ENCODE measurements around the gene RIMBP2. TPM values are rescaled to one million over a fixed set of nuclear protein-coding genes. Genes with fewer than 3 reads are reported as not detected.

Gene RIMBP2
- total RNA-seq, 1 donor from 2014 or later = not detected

DNA sequence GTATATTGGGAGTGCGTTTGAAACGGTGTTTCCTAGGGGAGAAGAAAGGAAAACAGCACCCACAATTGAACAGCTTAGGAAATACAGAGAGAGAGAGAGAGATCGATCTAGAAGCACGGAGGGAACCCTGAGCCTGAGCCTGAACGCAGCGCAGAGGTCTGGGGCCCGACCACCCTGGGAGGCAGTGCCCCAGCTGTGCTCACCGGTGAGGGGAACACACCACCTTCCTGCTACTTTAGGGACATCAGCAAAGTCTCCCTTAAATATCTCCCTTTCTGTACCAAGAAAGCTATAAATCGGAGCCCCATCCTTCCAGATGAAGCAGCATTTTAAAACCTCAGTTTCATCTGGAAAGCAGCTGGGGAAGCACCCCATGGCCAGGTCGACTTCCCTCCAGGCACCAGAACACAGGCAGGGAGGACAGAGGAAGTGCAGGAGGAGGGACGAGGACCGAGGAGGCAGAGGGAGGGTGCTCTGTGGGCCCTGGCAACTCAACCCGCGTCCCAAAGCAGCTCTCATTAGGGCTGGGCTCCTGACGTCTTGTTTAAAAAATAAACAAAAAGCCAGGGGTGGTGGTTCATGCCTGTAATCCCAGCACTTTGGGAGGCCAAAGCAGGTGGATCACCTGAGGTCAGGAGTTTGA is 12.2 kb downstream of the RIMBP2 start:
- Histone ChIP-seq H3K4me1 (no peaks in the 10 kb centered on the region), H3K27ac (replicated peaks) (no peak overlapping the region), H3K27me3 (ENCODE audit: low read depth) (peaks cover 80% of the 10 kb centered on the region), H3K9me3 (replicated peaks) (no peaks in the 10 kb centered on the region), H3K4me3 (no peak overlapping the region), H3K36me3 (no peaks in the 10 kb centered on the region)
- DNase-seq = no peak
- intact Hi-C loops (cut with micrococcal nuclease) = no loop called here
- TF ChIP-seq, protein P1, sequence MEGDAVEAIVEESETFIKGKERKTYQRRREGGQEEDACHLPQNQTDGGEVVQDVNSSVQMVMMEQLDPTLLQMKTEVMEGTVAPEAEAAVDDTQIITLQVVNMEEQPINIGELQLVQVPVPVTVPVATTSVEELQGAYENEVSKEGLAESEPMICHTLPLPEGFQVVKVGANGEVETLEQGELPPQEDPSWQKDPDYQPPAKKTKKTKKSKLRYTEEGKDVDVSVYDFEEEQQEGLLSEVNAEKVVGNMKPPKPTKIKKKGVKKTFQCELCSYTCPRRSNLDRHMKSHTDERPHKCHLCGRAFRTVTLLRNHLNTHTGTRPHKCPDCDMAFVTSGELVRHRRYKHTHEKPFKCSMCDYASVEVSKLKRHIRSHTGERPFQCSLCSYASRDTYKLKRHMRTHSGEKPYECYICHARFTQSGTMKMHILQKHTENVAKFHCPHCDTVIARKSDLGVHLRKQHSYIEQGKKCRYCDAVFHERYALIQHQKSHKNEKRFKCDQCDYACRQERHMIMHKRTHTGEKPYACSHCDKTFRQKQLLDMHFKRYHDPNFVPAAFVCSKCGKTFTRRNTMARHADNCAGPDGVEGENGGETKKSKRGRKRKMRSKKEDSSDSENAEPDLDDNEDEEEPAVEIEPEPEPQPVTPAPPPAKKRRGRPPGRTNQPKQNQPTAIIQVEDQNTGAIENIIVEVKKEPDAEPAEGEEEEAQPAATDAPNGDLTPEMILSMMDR (IDR thresholded peaks at IDR 0.05; ENCODE audit: borderline replicate concordance) = no peak

- Histone ChIP-seq H3K4me1 (no peaks in the 10 kb centered on the region), H3K27ac (replicated peaks) (no peak overlapping the region), H3K9me3 (replicated peaks) (no peaks in the 10 kb centered on the region), H3K36me3 (no peaks in the 10 kb centered on the region), H3K27me3 (ENCODE audit: low read depth) (peaks cover 73% of the 10 kb centered on the region), H3K4me3 (no peak overlapping the region)
- intact Hi-C loops (cut with micrococcal nuclease) = no loop called here
- no peak for DNase-seq
- TF ChIP-seq, protein P1 (IDR thresholded peaks at IDR 0.05; ENCODE audit: borderline replicate concordance) = no peak
These were observed 12.9 kb downstream of the RIMBP2 start for GRCh38 chr12:130702966-130703732.

DNA sequence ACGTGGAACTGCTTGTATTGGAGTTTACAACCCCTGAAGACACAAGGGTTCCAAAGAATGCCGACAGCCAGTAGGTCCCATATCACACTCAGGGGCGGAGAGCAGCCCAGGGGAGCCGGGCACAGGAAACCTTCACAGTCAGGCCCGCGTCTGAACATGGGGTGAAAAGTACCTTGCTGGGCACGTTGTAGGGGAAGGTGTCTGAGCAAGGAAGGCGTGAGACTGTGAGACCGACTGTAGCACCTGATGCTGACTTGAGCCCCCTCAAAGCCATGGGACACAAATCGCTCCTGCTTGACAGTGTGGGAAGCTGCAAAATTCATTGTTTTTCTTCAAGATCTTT is 14.7 kb downstream of the RIMBP2 start:
- TF ChIP-seq, protein P1 (IDR thresholded peaks at IDR 0.05; ENCODE audit: borderline replicate concordance) = no peak
- intact Hi-C loops (cut with micrococcal nuclease) = no loop called here
- H3K27ac ChIP-seq (replicated peaks) = no peak overlapping the region

DNA sequence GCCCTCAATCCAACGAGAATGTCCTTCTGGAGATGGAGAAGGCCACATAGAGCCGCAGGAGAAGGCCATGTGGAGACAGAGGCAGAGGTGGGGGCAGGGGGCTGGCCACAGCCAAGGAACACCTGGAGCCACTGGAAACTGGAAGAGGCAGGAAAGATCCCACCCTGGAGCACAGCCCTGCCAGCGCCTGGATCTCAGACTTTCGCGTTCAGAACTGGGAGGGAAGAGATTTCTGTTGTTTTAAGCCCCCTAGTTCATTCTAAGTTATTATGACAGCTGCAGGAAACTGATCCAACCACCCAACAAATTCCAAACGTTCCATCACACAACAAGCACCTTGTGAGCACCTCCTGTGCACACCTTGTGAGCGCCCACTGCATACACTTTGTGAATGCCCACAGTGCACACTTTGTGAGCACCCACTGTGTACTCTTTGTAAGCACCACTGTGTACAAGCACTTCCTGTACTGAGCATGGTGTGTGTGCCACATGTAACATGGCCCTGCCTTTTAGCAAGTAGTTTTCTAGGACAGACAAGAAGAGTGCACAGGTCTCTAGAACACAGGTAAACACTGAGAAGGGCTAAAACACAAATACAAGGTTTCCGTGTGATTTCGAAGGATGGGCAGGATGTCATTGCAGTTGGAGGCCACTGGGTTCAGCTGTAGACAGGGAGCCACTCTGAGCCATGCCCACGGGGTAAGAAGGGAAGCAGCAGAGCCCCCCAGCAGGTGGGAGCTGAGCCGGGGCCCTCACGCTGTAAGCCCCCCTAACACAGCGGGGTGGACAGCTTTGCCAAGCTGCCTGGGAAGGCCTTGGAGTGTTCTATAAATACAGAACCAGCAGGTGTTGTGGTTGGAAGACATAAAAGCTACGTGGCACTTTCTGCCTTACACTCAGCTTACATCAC is 15.4 kb downstream of the RIMBP2 start:
- Histone ChIP-seq H3K9me3 (replicated peaks) (no peaks in the 10 kb centered on the region), H3K4me1 (no peaks in the 10 kb centered on the region), H3K36me3 (no peaks in the 10 kb centered on the region), H3K27ac (replicated peaks) (no peak overlapping the region), H3K4me3 (no peak overlapping the region), H3K27me3 (ENCODE audit: low read depth) (peaks cover 58% of the 10 kb centered on the region)
- intact Hi-C loops (cut with micrococcal nuclease) = no loop called here
- DNase-seq = no peak
- TF ChIP-seq, protein P1 (IDR thresholded peaks at IDR 0.05; ENCODE audit: borderline replicate concordance) = no peak

More for the DNA sequence above, 14.7 kb downstream of the RIMBP2 start:
- no peak for DNase-seq
- Histone ChIP-seq H3K36me3 (no peaks in the 10 kb centered on the region), H3K27me3 (ENCODE audit: low read depth) (peaks cover 60% of the 10 kb centered on the region), H3K4me1 (no peaks in the 10 kb centered on the region), H3K4me3 (no peak overlapping the region), H3K9me3 (replicated peaks) (no peaks in the 10 kb centered on the region)

GRCh38 chr12:130698106-130698505 is 18.0 kb downstream of the RIMBP2 start:
- Histone ChIP-seq H3K4me3 (no peak overlapping the region), H3K27ac (replicated peaks) (no peak overlapping the region), H3K9me3 (replicated peaks) (no peaks in the 10 kb centered on the region), H3K27me3 (ENCODE audit: low read depth) (peaks cover 58% of the 10 kb centered on the region), H3K4me1 (no peaks in the 10 kb centered on the region), H3K36me3 (no peaks in the 10 kb centered on the region)
- TF ChIP-seq, protein P1 (IDR thresholded peaks at IDR 0.05; ENCODE audit: borderline replicate concordance) = no peak
- intact Hi-C loops (cut with micrococcal nuclease) = no loop called here
- no peak for DNase-seq

Data from left ventricle myocardium inferior (tissue), 1 donor.